ENCODE measurements around the gene CEP19.

CEP19 gene

GRCh38 chr3:196666001-196666867 lies 45.8 kb downstream of the CEP19 start:
- H3K27me3 ChIP-seq (ENCODE audit: insufficient read depth, low read length, poor library complexity) = no peaks in the 10 kb centered on the region
- peak overlapping the region; percentile 3; the same call in 1 of the 2 replicates for H3K27ac ChIP-seq (ENCODE audit: low read length)
- no peak overlapping the region for H2AFZ ChIP-seq (ENCODE audit: low read depth, low read length)
- H3K79me2 ChIP-seq (ENCODE audit: insufficient read depth, low read length) = no peaks in the 10 kb centered on the region
- H3K4me3 ChIP-seq (ENCODE audit: low read depth in 1 of 2, low read length in 2 of 2) = no peak overlapping the region
- no peak overlapping the region for H3K4me2 ChIP-seq (ENCODE audit: insufficient read depth, low read length)
- DNase-seq = no peak
- H3K9me3 ChIP-seq (ENCODE audit: insufficient read depth, low read length, severe bottlenecking) = no peaks in the 10 kb centered on the region
- peaks cover 27% of the 10 kb centered on the region for H3K36me3 ChIP-seq (ENCODE audit: insufficient read depth, low read length)
- H4K20me1 ChIP-seq (ENCODE audit: insufficient read depth, low read length) = peaks cover 18% of the 10 kb centered on the region
- ATAC-seq (ENCODE audit: insufficient read depth, low read depth) = no peak
- no peaks in the 10 kb centered on the region for H3K4me1 ChIP-seq (ENCODE audit: insufficient read depth, low read length)
- H3K9ac ChIP-seq (ENCODE audit: low read depth, low read length) = no peak overlapping the region
- no peak for TF ChIP-seq EZH2 (IDR thresholded peaks at IDR 0.05; ENCODE audit: borderline replicate concordance, low read depth, low read length, severe bottlenecking)
- TF ChIP-seq, protein P1, sequence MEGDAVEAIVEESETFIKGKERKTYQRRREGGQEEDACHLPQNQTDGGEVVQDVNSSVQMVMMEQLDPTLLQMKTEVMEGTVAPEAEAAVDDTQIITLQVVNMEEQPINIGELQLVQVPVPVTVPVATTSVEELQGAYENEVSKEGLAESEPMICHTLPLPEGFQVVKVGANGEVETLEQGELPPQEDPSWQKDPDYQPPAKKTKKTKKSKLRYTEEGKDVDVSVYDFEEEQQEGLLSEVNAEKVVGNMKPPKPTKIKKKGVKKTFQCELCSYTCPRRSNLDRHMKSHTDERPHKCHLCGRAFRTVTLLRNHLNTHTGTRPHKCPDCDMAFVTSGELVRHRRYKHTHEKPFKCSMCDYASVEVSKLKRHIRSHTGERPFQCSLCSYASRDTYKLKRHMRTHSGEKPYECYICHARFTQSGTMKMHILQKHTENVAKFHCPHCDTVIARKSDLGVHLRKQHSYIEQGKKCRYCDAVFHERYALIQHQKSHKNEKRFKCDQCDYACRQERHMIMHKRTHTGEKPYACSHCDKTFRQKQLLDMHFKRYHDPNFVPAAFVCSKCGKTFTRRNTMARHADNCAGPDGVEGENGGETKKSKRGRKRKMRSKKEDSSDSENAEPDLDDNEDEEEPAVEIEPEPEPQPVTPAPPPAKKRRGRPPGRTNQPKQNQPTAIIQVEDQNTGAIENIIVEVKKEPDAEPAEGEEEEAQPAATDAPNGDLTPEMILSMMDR (IDR thresholded peaks at IDR 0.05; ENCODE audit: borderline replicate concordance, extremely low read depth, low read length, poor library complexity, severe bottlenecking) = no peak

GRCh38 chr3:196662711-196663571 lies 49.1 kb downstream of the CEP19 start:
- no peak for TF ChIP-seq EZH2 (IDR thresholded peaks at IDR 0.05; ENCODE audit: borderline replicate concordance, low read depth, low read length, severe bottlenecking)
- TF ChIP-seq, protein P1 (IDR thresholded peaks at IDR 0.05; ENCODE audit: borderline replicate concordance, extremely low read depth, low read length, poor library complexity, severe bottlenecking) = no peak
- Histone ChIP-seq H3K27me3 (ENCODE audit: insufficient read depth, low read length, poor library complexity) (no peaks in the 10 kb centered on the region), H4K20me1 (ENCODE audit: insufficient read depth, low read length) (peaks cover 48% of the 10 kb centered on the region), H3K4me2 (ENCODE audit: insufficient read depth, low read length) (no peak overlapping the region), H3K27ac (ENCODE audit: low read length) (peak overlapping the region; percentile 17; the same call in 1 of the 2 replicates), H3K4me3 (ENCODE audit: low read depth in 1 of 2, low read length in 2 of 2) (no peak overlapping the region), H2AFZ (ENCODE audit: low read depth, low read length) (no peak overlapping the region), H3K79me2 (ENCODE audit: insufficient read depth, low read length) (peaks cover 29% of the 10 kb centered on the region), H3K36me3 (ENCODE audit: insufficient read depth, low read length) (peaks cover 60% of the 10 kb centered on the region), H3K9me3 (ENCODE audit: insufficient read depth, low read length, severe bottlenecking) (no peaks in the 10 kb centered on the region), H3K4me1 (ENCODE audit: insufficient read depth, low read length) (peaks cover 7% of the 10 kb centered on the region), H3K9ac (ENCODE audit: low read depth, low read length) (no peak overlapping the region)
- ATAC-seq (ENCODE audit: insufficient read depth, low read depth) (peak; percentile 29), DNase-seq (peak; percentile 14)

- H3K36me3 ChIP-seq (ENCODE audit: insufficient read depth, low read length) = peaks cover 69% of the 10 kb centered on the region
- peaks cover 55% of the 10 kb centered on the region for H4K20me1 ChIP-seq (ENCODE audit: insufficient read depth, low read length)
- H3K9ac ChIP-seq (ENCODE audit: low read depth, low read length) = no peak overlapping the region
- no peaks in the 10 kb centered on the region for H3K27me3 ChIP-seq (ENCODE audit: insufficient read depth, low read length, poor library complexity)
- no peak for DNase-seq
- no peak for ATAC-seq (ENCODE audit: insufficient read depth, low read depth)
- TF ChIP-seq, protein P1 (IDR thresholded peaks at IDR 0.05; ENCODE audit: borderline replicate concordance, extremely low read depth, low read length, poor library complexity, severe bottlenecking) = no peak
- TF ChIP-seq EZH2 (IDR thresholded peaks at IDR 0.05; ENCODE audit: borderline replicate concordance, low read depth, low read length, severe bottlenecking) = no peak
- H3K9me3 ChIP-seq (ENCODE audit: insufficient read depth, low read length, severe bottlenecking) = no peaks in the 10 kb centered on the region
- H3K4me1 ChIP-seq (ENCODE audit: insufficient read depth, low read length) = peaks cover 7% of the 10 kb centered on the region
- H3K27ac ChIP-seq (ENCODE audit: low read length) = no peak overlapping the region
- no peak overlapping the region for H3K4me3 ChIP-seq (ENCODE audit: low read depth in 1 of 2, low read length in 2 of 2)
- H3K4me2 ChIP-seq (ENCODE audit: insufficient read depth, low read length) = no peak overlapping the region
- no peak overlapping the region for H2AFZ ChIP-seq (ENCODE audit: low read depth, low read length)
- H3K79me2 ChIP-seq (ENCODE audit: insufficient read depth, low read length) = peaks cover 38% of the 10 kb centered on the region
Observed at GRCh38 chr3:196662033-196662432, 50.0 kb downstream of the CEP19 start.

All from DND-41 (cell line).